H1 (cell line): ENCODE measurements around the gene SEMA3D.

Experiments
- ASH2L ChIP-seq: fragments of 200-600, 300-600 bp; sonication (generic); IDR thresholded peaks from one replicate; pipeline ENCODE4 v1.7.1; 2017; ENCODE audit warnings: low read length
- BCL11A ChIP-seq, 2 experiments: IDR thresholded peaks; one replicate each; pipeline ENCODE4 v1.6.1; 2011; ENCODE audit warnings: low read depth in 2 of 2, low read length in 2 of 2, mild to moderate bottlenecking in 2 of 2
- POLR2A ChIP-seq, 2 experiments: IDR thresholded peaks; 1 replicate in 1 of 2; 2 replicates in 1 of 2; pipeline ENCODE4 v1.6.1; 2011; ENCODE audit warnings: low read depth in 2 of 2, low read length in 2 of 2, mild to moderate bottlenecking in 2 of 2; ENCODE audit errors: control extremely low read depth in 1 of 2
- RAD21 ChIP-seq, 2 experiments: IDR thresholded peaks in 1 of 2; conservative IDR thresholded peaks in 1 of 2; 2 replicates each; pipeline ENCODE4 v1.6.1; 2011; ENCODE audit warnings: low read depth in 2 of 2, low read length in 2 of 2, improper control_type of control experiment in 1 of 2, inconsistent platforms in 1 of 2, mild to moderate bottlenecking in 1 of 2, moderate library complexity in 1 of 2
- TF ChIP-seq, protein P1 (sequence below), 3 experiments: IDR thresholded peaks; 1 replicate in 2 of 3; 2 replicates in 1 of 3; pipeline versions ENCODE4 v1.5.1 to v1.6.1; 2011; ENCODE audit warnings: low read length in 3 of 3, mild to moderate bottlenecking in 3 of 3, inconsistent platforms in 2 of 3, low read depth in 1 of 3, moderate library complexity in 1 of 3; ENCODE audit not compliant: insufficient read depth in 1 of 3; ENCODE audit errors: control extremely low read depth in 1 of 3

DNA sequence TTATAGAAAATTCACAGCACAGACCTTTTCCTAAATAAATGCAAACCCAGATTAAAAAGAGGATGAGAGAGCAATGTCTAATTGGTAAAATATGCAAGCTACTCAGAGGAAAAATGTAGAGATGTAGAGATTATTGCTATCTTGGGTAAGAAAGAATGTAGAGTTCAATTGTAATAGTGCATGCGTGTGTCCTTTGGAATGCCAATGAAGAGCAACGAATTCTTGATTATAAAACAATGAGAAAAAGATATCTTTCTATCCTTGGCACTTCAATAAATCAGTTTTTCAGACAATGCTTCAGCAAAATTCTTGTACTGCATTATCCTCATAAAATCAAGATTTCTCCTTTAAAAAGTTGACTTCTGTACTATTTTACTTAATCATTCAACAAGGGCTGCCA, 50.9 kb downstream of the SEMA3D start:
- TF ChIP-seq RAD21 (IDR thresholded peaks at IDR 0.05 in 1 of 2, conservative IDR thresholded peaks at IDR 0.05 in 1 of 2; ENCODE audit: low read depth in 2 of 2, low read length in 2 of 2) = no peak
- TF ChIP-seq POLR2A (IDR thresholded peaks at IDR 0.05; ENCODE audit: control extremely low read depth in 1 of 2, low read depth in 2 of 2, low read length in 2 of 2) = no peak
- TF ChIP-seq, protein P1, sequence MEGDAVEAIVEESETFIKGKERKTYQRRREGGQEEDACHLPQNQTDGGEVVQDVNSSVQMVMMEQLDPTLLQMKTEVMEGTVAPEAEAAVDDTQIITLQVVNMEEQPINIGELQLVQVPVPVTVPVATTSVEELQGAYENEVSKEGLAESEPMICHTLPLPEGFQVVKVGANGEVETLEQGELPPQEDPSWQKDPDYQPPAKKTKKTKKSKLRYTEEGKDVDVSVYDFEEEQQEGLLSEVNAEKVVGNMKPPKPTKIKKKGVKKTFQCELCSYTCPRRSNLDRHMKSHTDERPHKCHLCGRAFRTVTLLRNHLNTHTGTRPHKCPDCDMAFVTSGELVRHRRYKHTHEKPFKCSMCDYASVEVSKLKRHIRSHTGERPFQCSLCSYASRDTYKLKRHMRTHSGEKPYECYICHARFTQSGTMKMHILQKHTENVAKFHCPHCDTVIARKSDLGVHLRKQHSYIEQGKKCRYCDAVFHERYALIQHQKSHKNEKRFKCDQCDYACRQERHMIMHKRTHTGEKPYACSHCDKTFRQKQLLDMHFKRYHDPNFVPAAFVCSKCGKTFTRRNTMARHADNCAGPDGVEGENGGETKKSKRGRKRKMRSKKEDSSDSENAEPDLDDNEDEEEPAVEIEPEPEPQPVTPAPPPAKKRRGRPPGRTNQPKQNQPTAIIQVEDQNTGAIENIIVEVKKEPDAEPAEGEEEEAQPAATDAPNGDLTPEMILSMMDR (IDR thresholded peaks at IDR 0.05; ENCODE audit: control extremely low read depth in 1 of 3, insufficient read depth in 1 of 3, low read depth in 1 of 3, low read length in 3 of 3) = no peak
- no peak for TF ChIP-seq BCL11A (IDR thresholded peaks at IDR 0.05; ENCODE audit: low read depth in 2 of 2, low read length in 2 of 2)
- TF ChIP-seq ASH2L = no peak
